ENCODE data around the gene SPTLC2.

DNA sequence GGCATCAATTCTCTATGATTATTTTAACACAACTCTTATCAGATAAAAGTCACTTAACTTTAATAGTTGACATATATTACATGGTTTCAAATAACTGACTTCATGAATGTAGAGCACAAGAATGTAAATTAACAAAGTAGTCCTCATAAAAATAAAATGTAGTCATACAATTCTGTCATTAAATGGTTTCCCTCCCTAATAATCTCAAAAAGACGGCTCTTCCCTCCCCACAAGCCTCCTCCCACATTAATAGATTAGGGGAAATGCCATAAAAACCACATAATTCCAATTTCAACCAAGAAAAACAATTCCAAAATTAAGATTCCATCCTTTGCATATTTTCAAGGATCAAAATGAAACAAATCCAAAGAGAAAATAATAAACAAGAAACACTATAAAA is 36.7 kb downstream of the SPTLC2 start:
- TF ChIP-seq, protein P1, sequence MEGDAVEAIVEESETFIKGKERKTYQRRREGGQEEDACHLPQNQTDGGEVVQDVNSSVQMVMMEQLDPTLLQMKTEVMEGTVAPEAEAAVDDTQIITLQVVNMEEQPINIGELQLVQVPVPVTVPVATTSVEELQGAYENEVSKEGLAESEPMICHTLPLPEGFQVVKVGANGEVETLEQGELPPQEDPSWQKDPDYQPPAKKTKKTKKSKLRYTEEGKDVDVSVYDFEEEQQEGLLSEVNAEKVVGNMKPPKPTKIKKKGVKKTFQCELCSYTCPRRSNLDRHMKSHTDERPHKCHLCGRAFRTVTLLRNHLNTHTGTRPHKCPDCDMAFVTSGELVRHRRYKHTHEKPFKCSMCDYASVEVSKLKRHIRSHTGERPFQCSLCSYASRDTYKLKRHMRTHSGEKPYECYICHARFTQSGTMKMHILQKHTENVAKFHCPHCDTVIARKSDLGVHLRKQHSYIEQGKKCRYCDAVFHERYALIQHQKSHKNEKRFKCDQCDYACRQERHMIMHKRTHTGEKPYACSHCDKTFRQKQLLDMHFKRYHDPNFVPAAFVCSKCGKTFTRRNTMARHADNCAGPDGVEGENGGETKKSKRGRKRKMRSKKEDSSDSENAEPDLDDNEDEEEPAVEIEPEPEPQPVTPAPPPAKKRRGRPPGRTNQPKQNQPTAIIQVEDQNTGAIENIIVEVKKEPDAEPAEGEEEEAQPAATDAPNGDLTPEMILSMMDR (conservative IDR thresholded peaks at IDR 0.05 in 1 of 2, IDR thresholded peaks at IDR 0.05 in 1 of 2; ENCODE audit: low read depth in 1 of 2, low read length in 2 of 2): no peak
- TF ChIP-seq EZH2 (IDR thresholded peaks at IDR 0.05; ENCODE audit: low read length, missing control alignments): no peak

Data from fibroblast of lung (primary cell).